Measurements from ENCODE around the gene DSE. TPM values are rescaled to one million over a fixed set of nuclear protein-coding genes. Genes with fewer than 3 reads are reported as not detected.

DSE gene
- total and polyA plus RNA-seq, 9 donors: 23.1 to 61.6 (median 40.6) TPM

GRCh38 chr6:116459927-116460326 is 89.2 kb downstream of the DSE start:
- WGBS, 3 donors: 91 to 95% (median 94%) methylated on average over 4 of the region's 4 CpGs
- H3K27ac ChIP-seq: no peak overlapping the region
- no peak for TF ChIP-seq CTCF (IDR thresholded peaks at IDR 0.05)
- no peak for TF ChIP-seq POLR2A (IDR thresholded peaks at IDR 0.05)
- no peak for TF ChIP-seq EP300 (IDR thresholded peaks at IDR 0.05)
- no peak for DNase-seq
- intact Hi-C loops (cut with DNase I): no loop called here
- no peaks in the 10 kb centered on the region for H3K9me3 ChIP-seq
- H3K4me3 ChIP-seq: no peak overlapping the region
- peaks cover 4% of the 10 kb centered on the region for H3K4me1 ChIP-seq (ENCODE audit: insufficient read depth)
- no peaks in the 10 kb centered on the region for H3K36me3 ChIP-seq
- no peaks in the 10 kb centered on the region for H3K27me3 ChIP-seq

DNA sequence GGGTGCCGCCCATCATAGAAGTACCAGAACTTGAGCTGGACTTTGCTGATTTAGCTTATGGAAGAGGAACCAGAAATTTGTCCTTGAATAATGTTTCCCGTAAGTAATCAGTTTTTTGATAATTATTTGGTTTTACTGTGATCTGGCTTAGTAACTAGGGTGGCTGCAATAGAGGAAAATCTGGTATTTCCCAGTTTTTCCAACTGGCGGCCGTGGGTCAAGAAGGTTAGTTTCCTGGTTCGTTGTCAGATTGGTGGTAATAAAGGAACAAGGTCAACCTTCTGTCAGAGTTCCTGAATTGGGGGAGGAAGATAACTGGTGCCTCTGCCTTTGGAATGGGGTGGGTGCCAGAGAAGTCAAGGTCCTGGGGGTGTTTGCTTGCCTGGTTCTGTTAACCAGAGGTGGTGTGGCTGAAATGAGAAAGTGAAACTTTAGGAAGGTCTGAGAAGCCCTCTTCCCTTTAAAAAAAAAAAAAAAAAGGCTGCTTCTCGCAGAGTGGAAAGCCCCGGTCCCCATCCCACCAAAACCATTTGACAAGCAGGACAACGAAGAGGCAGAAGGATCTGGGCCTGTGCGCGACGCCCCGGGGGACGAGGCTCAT is 90.7 kb downstream of the DSE start, which contains the start of gene CALHM6:
Gene CALHM6 (plus strand): TSS at position 45 of the 601 bp plus-strand sequence. CDS start 555 bp downstream, at position 600.
- intact Hi-C loops (cut with DNase I): no loop called here
- TF ChIP-seq CTCF (IDR thresholded peaks at IDR 0.05): no peak
- no peak for TF ChIP-seq EP300 (IDR thresholded peaks at IDR 0.05)
- no peak for TF ChIP-seq POLR2A (IDR thresholded peaks at IDR 0.05)
- WGBS, 3 donors: 32 to 44% (median 38%) methylated on average over 13 of the region's 13 CpGs
- Histone ChIP-seq H3K27ac (peak within 1 kb of the TSS in 1 of 2 donors; percentile 16), H3K4me3 (peak within 1 kb of the TSS; percentile 21), H3K4me1 (ENCODE audit: insufficient read depth) (peaks cover 7% of the 10 kb centered on the region), H3K27me3 (no peaks in the 10 kb centered on the region), H3K36me3 (no peaks in the 10 kb centered on the region), H3K9me3 (no peaks in the 10 kb centered on the region)
- DNase-seq: peak in 1 of 5 donors; percentile 28

DNA sequence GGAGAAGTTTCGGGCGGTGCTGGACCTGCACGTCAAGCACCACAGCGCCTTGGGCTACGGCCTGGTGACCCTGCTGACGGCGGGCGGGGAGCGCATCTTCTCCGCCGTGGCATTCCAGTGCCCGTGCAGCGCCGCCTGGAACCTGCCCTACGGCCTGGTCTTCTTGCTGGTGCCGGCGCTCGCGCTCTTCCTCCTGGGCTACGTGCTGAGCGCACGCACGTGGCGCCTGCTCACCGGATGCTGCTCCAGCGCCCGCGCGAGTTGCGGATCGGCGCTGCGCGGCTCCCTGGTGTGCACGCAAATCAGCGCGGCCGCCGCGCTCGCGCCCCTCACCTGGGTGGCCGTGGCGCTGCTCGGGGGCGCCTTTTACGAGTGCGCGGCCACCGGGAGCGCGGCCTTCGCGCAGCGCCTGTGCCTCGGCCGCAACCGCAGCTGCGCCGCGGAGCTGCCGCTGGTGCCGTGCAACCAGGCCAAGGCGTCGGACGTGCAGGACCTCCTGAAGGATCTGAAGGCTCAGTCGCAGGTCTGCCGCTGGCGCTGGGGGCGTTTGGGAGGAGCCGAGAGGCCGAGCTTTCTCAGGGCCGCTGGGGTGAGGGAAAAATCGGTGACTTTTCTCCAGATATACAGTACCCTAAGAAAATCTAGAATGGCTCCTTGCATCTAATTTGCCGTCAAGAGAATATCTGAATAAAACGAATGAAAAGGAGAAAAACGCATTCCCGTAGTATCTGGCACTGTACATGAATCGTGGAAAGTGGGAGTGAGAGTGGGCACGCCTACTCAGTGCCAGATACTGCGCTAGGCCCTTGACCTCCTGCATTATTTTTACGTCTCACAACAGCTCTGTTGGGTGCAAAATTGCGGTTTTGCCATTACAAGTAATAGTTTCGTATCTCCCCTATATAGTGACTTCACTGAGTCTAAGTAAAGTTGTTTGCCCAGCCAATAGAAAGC is 91.5 kb downstream of the DSE start:
- Histone ChIP-seq H3K36me3 (no peaks in the 10 kb centered on the region), H3K4me1 (ENCODE audit: insufficient read depth) (peaks cover 7% of the 10 kb centered on the region), H3K27me3 (no peaks in the 10 kb centered on the region), H3K27ac (peak overlapping the region in 1 of 2 donors; percentile 16), H3K9me3 (no peaks in the 10 kb centered on the region), H3K4me3 (peak overlapping the region; percentile 21)
- WGBS, 3 donors: 7 to 13% (median 13%) methylated on average over 60 to 84 of the region's 84 CpGs
- TF ChIP-seq POLR2A (IDR thresholded peaks at IDR 0.05) (no peak), EP300 (IDR thresholded peaks at IDR 0.05) (no peak), CTCF (IDR thresholded peaks at IDR 0.05) (no peak)
- intact Hi-C loops (cut with DNase I): no loop called here
- peak; percentile 34 to 74 (median 49) for DNase-seq

DNA sequence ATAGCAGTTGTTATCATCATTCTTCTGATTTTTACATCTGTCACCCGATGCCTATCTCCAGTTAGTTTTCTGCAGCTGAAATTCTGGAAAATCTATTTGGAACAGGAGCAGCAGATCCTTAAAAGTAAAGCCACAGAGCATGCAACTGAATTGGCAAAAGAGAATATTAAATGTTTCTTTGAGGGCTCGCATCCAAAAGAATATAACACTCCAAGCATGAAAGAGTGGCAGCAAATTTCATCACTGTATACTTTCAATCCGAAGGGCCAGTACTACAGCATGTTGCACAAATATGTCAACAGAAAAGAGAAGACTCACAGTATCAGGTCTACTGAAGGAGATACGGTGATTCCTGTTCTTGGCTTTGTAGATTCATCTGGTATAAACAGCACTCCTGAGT is 92.6 kb downstream of the DSE start:
- no peaks in the 10 kb centered on the region for H3K27me3 ChIP-seq
- no peak for DNase-seq
- no peaks in the 10 kb centered on the region for H3K9me3 ChIP-seq
- H3K27ac ChIP-seq: no peak overlapping the region
- H3K4me3 ChIP-seq: no peak overlapping the region
- intact Hi-C loops (cut with DNase I): no loop called here
- no peaks in the 10 kb centered on the region for H3K36me3 ChIP-seq
- no peak for TF ChIP-seq EP300 (IDR thresholded peaks at IDR 0.05)
- TF ChIP-seq CTCF (IDR thresholded peaks at IDR 0.05): no peak
- TF ChIP-seq POLR2A (IDR thresholded peaks at IDR 0.05): no peak
- peaks cover 7% of the 10 kb centered on the region for H3K4me1 ChIP-seq (ENCODE audit: insufficient read depth)
- 92 to 95% (median 93%) methylated on average over 4 of the region's 4 CpGs for WGBS, 3 donors
